Breast epithelium (tissue), 3 donors: ENCODE results near the gene ZDHHC5.

Experiments used
- POLR2A ChIP-seq: fragments of 450-650 bp; IDR thresholded peaks from one replicate; pipeline ENCODE4 v1.6.1; 2016; ENCODE audit warnings: antibody characterized with exemption, mild to moderate bottlenecking, moderate library complexity
- TF ChIP-seq, protein P1 (sequence below), 3 donors: fragments of 450-650 bp; IDR thresholded peaks; one replicate each; pipeline ENCODE4 v1.5.1; 2016 to 2017; ENCODE audit warnings: antibody characterized with exemption in 3 of 3, mild to moderate bottlenecking in 3 of 3, moderate library complexity in 3 of 3

DNA sequence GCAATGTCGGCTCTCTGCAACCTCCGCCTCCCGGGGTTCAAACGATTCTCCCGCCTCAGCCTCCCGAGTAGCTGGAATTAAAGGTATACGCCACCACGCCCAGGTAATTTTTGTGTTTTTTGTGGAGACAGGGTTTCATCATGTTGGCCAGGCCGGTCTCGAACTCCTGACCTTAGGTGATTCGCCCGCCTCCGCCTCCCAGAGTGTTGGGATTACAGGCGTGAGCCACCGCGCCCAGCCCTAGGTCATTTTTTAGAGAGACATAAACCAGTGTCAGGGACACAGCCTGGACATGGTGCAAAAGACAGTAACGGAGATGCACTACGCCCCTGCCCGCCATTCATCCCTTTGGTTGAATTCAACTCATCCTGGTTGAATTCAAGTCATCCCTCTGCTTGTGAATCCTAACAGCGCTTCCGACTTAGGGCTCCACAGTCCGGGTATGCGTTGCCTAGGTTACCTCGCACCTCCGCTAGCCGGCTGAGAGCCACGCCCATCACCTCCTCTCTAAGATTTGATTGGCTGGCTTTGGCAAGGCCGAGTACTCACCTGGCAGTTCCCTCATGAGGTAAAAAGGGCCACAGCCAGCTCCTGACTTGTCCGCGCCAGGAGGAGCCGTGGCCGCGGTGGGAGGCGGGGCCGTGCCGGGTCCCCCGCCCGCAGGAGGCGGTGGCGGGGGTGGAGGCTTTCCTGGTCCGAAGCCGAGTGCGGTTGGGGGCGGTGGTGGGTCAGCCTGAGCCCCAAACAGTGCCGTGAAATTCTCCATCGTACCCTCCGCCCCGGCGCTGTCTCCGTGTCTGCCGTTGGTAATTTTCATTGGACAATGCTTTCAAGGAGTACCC, 43.7 kb downstream of the ZDHHC5 start, which contains the start of gene MED19:
- no peak for TF ChIP-seq POLR2A
- TF ChIP-seq, protein P1, sequence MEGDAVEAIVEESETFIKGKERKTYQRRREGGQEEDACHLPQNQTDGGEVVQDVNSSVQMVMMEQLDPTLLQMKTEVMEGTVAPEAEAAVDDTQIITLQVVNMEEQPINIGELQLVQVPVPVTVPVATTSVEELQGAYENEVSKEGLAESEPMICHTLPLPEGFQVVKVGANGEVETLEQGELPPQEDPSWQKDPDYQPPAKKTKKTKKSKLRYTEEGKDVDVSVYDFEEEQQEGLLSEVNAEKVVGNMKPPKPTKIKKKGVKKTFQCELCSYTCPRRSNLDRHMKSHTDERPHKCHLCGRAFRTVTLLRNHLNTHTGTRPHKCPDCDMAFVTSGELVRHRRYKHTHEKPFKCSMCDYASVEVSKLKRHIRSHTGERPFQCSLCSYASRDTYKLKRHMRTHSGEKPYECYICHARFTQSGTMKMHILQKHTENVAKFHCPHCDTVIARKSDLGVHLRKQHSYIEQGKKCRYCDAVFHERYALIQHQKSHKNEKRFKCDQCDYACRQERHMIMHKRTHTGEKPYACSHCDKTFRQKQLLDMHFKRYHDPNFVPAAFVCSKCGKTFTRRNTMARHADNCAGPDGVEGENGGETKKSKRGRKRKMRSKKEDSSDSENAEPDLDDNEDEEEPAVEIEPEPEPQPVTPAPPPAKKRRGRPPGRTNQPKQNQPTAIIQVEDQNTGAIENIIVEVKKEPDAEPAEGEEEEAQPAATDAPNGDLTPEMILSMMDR (IDR thresholded peaks at IDR 0.05): no peak
